Activated T-cell treated with anti-CD3 and anti-CD28 coated beads, Interleukin-2, amount 50 U/mL, for 4 hours (primary cell): ENCODE data around the gene PLA1A. TPM values are rescaled to one million over a fixed set of nuclear protein-coding genes. Genes with fewer than 3 reads are reported as not detected.
"Not testable (repeated sequence)": the region's sequence is repeated elsewhere in the genome, so short reads cannot be mapped to it uniquely, and the experiment has no call there.

Source experiments
- ATAC-seq, 2 donors: fragments of 200-7000 bp; cut with Tn5 transposase; one replicate each; pipeline ENCODE4 v1.10.0; 2021
- DNase-seq: peaks from one replicate; pipeline ENCODE4 v3.0.0-alpha.2; 2020
- H3K27me3 Mint-ChIP-seq: one replicate; pipeline ENCODE4 v1.8.0; 2021; ENCODE audit warnings: low read depth, mixed read lengths
- H3K36me3 Mint-ChIP-seq: one replicate; pipeline ENCODE4 v1.8.0; 2022; ENCODE audit warnings: mixed read lengths; ENCODE audit not compliant: insufficient read depth
- H3K4me1 Mint-ChIP-seq: one replicate; pipeline ENCODE4 v1.8.0; 2021; ENCODE audit warnings: low read depth, mixed read lengths
- H3K4me3 Mint-ChIP-seq: one replicate; pipeline ENCODE4 v1.8.0; 2021; ENCODE audit warnings: mild to moderate bottlenecking, moderate library complexity, mixed read lengths
- H3K9me3 Mint-ChIP-seq: one replicate; pipeline ENCODE4 v1.8.0; 2021; ENCODE audit warnings: mixed read lengths
- total RNA-seq, 3 donors: library from RNA; stranded (reverse); gene quantifications; one replicate each; pipeline ENCODE4 v1.2.1, GENCODE V29; 2021

The PLA1A gene
- total RNA-seq, 3 donors from 2014 or later: not detected

GRCh38 chr3:119664850-119665379 lies 67.2 kb downstream of the PLA1A start:
- DNase-seq: no peak
- Mint-ChIP-seq H3K36me3 (peaks cover 4% of the 10 kb centered on the region), H3K4me1 (peaks cover 2% of the 10 kb centered on the region), H3K4me3 (no peak overlapping the region), H3K27me3 (no peaks in the 10 kb centered on the region), H3K9me3 (no peaks in the 10 kb centered on the region)
- no peak for ATAC-seq

- peaks cover 9% of the 10 kb centered on the region for H3K36me3 Mint-ChIP-seq
- peaks cover 2% of the 10 kb centered on the region for H3K4me1 Mint-ChIP-seq
- no peaks in the 10 kb centered on the region for H3K9me3 Mint-ChIP-seq
- H3K27me3 Mint-ChIP-seq: no peaks in the 10 kb centered on the region
- no peak overlapping the region for H3K4me3 Mint-ChIP-seq
- DNase-seq (no peak), ATAC-seq (no peak)
Observed at GRCh38 chr3:119665954-119666559, 68.4 kb downstream of the PLA1A start.

DNA sequence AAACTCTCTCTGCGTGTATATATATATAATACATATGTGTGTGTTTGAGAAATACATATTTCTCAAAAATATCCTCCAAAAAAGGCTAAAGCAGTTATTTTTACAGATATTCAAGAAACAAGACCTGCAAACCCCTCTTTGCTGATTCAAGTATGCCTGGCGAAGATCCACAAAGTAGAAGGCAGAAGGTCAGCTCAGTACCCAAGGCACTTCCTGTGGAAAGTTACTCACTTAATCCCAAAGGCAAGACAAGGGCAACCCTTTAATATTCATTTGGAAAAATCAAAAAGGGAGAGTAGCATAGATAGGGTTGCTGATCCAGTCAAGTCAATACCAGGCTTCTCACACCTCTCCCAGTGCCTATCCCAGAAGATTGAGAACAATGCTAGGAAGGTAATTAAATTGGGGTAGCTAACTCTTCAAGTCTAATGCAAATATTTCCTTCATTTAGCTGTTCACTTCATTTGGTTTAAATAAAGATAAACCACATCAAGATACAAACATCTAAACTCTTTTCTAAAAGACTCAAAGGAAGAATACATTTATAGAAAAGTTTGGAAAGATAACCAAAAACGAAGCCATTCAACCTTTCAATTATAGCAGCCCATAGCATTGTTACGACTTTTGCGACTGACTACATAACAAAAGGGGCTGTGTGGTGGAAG lies 72.4 kb downstream of the PLA1A start:
- Mint-ChIP-seq H3K4me1 (peaks cover 12% of the 10 kb centered on the region), H3K36me3 (peaks cover 33% of the 10 kb centered on the region), H3K27me3 (no peaks in the 10 kb centered on the region), H3K4me3 (no peak overlapping the region), H3K9me3 (no peaks in the 10 kb centered on the region)
- DNase-seq (no peak), ATAC-seq (no peak)

DNA sequence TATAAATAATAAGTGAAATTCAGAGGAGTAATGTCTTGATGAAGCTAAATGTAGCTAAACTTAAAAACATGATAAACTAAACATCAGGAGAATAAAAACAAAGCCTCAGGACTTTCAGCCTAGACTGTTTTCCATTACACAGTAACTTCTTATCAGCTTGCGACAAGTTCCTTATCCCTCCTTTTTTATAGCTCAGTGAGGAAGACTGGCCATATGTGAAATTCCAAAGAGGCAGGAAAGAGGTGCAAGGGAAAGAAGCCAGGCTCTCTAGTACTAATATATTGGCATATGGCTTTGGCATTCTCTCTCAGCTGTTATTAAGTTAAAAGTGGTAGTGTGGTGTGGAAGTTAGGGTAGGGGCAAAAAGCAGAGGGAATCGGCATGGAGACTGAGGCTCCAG lies 75.1 kb downstream of the PLA1A start:
- H3K9me3 Mint-ChIP-seq: no peaks in the 10 kb centered on the region
- no peaks in the 10 kb centered on the region for H3K27me3 Mint-ChIP-seq
- H3K4me3 Mint-ChIP-seq: no peak overlapping the region
- DNase-seq (no peak), ATAC-seq (no peak)
- peaks cover 35% of the 10 kb centered on the region for H3K36me3 Mint-ChIP-seq
- H3K4me1 Mint-ChIP-seq: peaks cover 34% of the 10 kb centered on the region

DNA sequence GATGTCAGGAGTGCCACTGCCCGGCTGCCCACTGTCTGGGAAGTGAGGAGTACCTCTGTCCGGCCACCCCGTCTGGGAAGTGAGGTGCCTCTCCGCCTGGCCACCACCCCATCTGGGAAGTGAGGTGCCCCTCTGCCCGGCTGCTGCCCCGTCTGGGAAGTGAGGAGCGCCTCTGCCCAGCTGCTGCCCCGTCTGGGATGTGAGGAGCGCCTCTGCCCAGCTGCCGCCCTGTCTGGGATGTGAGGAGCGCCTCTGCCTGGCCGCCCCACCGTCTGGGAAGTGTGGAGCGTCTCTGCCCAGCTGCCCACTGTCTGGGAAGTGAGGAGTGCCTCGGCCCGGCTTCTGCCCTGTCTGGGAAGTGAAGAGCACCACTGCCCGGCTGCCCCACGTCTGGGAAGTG lies 76.2 kb downstream of the PLA1A start:
- ATAC-seq: no peak
- no peaks in the 10 kb centered on the region for H3K9me3 Mint-ChIP-seq
- peaks cover 35% of the 10 kb centered on the region for H3K4me1 Mint-ChIP-seq
- DNase-seq: peak; percentile 4
- no peaks in the 10 kb centered on the region for H3K27me3 Mint-ChIP-seq
- H3K36me3 Mint-ChIP-seq: peaks cover 35% of the 10 kb centered on the region
- H3K4me3 Mint-ChIP-seq: no peak overlapping the region

GRCh38 chr3:119675188-119675874 lies 77.6 kb downstream of the PLA1A start:
- Mint-ChIP-seq H3K9me3 (no peaks in the 10 kb centered on the region), H3K4me3 (peak overlapping the region; percentile 94)

DNA sequence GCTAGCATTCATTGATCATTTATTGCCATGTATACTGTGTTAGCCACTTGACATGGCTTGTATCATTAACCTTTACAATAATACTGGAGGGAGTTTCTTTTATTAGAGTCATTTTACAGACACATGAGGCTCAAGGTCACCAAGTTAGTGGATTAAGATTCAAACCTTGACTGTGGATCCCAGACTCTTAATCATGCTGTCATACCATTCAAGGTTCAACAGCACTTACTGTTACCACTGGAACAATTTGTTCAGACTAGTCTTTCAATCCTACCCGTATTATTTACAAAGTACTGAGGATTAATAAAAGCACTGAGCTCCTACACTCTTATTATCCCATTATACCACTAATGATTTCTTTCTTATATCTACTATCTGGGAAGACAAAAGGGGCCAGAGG lies 78.3 kb downstream of the PLA1A start:
- H3K36me3 Mint-ChIP-seq: peaks cover 26% of the 10 kb centered on the region
- H3K4me1 Mint-ChIP-seq: peaks cover 35% of the 10 kb centered on the region
- DNase-seq (no peak), ATAC-seq (no peak)
- H3K27me3 Mint-ChIP-seq: no peaks in the 10 kb centered on the region
- peak overlapping the region; percentile 94 for H3K4me3 Mint-ChIP-seq
- H3K9me3 Mint-ChIP-seq: no peaks in the 10 kb centered on the region

More at GRCh38 chr3:119675188-119675874, 77.6 kb downstream of the PLA1A start:
- Mint-ChIP-seq H3K27me3 (no peaks in the 10 kb centered on the region), H3K4me1 (peaks cover 35% of the 10 kb centered on the region), H3K36me3 (peaks cover 28% of the 10 kb centered on the region)
- ATAC-seq: no peak
- no peak for DNase-seq

GRCh38 chr3:119676771-119677640 lies 79.3 kb downstream of the PLA1A start, which contains the start of gene COX17:
COX17 (minus strand) TSS chr3:119677406; CDS start chr3:119677310, 96 bp downstream.
- no peaks in the 10 kb centered on the region for H3K9me3 Mint-ChIP-seq
- peaks cover 34% of the 10 kb centered on the region for H3K4me1 Mint-ChIP-seq
- ATAC-seq (peak; percentile 92 to 94), DNase-seq (peak; percentile 94)
- H3K36me3 Mint-ChIP-seq: peaks cover 18% of the 10 kb centered on the region
- no peaks in the 10 kb centered on the region for H3K27me3 Mint-ChIP-seq
- H3K4me3 Mint-ChIP-seq: peak within 1 kb of the TSS; percentile 94

GRCh38 chr3:119677641-119677934 lies 79.9 kb downstream of the PLA1A start:
- no peak for ATAC-seq

GRCh38 chr3:119678209-119678608 lies 80.5 kb downstream of the PLA1A start:
- DNase-seq, H3K4me3 Mint-ChIP-seq, H3K36me3 Mint-ChIP-seq, ATAC-seq, H3K9me3 Mint-ChIP-seq, H3K27me3 Mint-ChIP-seq: not testable (repeated sequence)
- H3K4me1 Mint-ChIP-seq: peaks cover 30% of the 10 kb centered on the region

More at GRCh38 chr3:119677641-119677934, 79.9 kb downstream of the PLA1A start:
- no peak for DNase-seq
- Mint-ChIP-seq H3K36me3 (peaks cover 14% of the 10 kb centered on the region), H3K27me3 (no peaks in the 10 kb centered on the region), H3K9me3 (no peaks in the 10 kb centered on the region), H3K4me1 (peaks cover 30% of the 10 kb centered on the region), H3K4me3 (peak overlapping the region; percentile 94)

Other genes starting within 250 kb of the PLA1A start
- 10 to 100 TPM; 44.2 to 53.2 (median 45.4) TPM for gene TMEM39A, start 134.3 kb upstream of the PLA1A start, total RNA-seq
- gene POGLUT1, start 128.9 kb upstream of the PLA1A start, total RNA-seq: 10 to 100 TPM; 16.4 to 22.4 (median 17.5) TPM
- gene TIMMDC1, start 99.3 kb upstream of the PLA1A start, total RNA-seq: 100 to 1,000 TPM; 112 to 120 (median 118) TPM
- 1 to 10 TPM; 1.6 to 6.2 (median 3.3) TPM for gene CD80, start 38.3 kb upstream of the PLA1A start, total RNA-seq
- 1 to 10 TPM; 1.6 to 3.3 (median 2.5) TPM for gene ADPRH, start 18.4 kb upstream of the PLA1A start, total RNA-seq
- gene POPDC2, start 62.7 kb downstream of the PLA1A start, total RNA-seq: 1 to 10 TPM in 2 of 3 donors, under 1 TPM in 1; 0.84 to 2.3 (median 2.0) TPM
- gene COX17, start 79.5 kb downstream of the PLA1A start, total RNA-seq: 100 to 1,000 TPM in 2 of 3 donors, 10 to 100 TPM in 1; 94.7 to 118 (median 106) TPM
- under 1 TPM; 0.16 to 0.29 (median 0.25) TPM for gene CFAP91, start 105.1 kb downstream of the PLA1A start, total RNA-seq
- gene NR1I2, start 184.2 kb downstream of the PLA1A start, total RNA-seq: under 1 TPM; 0.41 to 0.76 (median 0.47) TPM